ENCODE results near the gene TCHH.
"Not testable (repeated sequence)": the region's sequence is repeated elsewhere in the genome, so short reads cannot be mapped to it uniquely, and the experiment has no call there.

Gene TCHH, protein sequence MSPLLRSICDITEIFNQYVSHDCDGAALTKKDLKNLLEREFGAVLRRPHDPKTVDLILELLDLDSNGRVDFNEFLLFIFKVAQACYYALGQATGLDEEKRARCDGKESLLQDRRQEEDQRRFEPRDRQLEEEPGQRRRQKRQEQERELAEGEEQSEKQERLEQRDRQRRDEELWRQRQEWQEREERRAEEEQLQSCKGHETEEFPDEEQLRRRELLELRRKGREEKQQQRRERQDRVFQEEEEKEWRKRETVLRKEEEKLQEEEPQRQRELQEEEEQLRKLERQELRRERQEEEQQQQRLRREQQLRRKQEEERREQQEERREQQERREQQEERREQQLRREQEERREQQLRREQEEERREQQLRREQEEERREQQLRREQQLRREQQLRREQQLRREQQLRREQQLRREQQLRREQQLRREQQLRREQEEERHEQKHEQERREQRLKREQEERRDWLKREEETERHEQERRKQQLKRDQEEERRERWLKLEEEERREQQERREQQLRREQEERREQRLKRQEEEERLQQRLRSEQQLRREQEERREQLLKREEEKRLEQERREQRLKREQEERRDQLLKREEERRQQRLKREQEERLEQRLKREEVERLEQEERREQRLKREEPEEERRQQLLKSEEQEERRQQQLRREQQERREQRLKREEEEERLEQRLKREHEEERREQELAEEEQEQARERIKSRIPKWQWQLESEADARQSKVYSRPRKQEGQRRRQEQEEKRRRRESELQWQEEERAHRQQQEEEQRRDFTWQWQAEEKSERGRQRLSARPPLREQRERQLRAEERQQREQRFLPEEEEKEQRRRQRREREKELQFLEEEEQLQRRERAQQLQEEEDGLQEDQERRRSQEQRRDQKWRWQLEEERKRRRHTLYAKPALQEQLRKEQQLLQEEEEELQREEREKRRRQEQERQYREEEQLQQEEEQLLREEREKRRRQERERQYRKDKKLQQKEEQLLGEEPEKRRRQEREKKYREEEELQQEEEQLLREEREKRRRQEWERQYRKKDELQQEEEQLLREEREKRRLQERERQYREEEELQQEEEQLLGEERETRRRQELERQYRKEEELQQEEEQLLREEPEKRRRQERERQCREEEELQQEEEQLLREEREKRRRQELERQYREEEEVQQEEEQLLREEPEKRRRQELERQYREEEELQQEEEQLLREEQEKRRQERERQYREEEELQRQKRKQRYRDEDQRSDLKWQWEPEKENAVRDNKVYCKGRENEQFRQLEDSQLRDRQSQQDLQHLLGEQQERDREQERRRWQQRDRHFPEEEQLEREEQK (N-terminal part only)

DNA sequence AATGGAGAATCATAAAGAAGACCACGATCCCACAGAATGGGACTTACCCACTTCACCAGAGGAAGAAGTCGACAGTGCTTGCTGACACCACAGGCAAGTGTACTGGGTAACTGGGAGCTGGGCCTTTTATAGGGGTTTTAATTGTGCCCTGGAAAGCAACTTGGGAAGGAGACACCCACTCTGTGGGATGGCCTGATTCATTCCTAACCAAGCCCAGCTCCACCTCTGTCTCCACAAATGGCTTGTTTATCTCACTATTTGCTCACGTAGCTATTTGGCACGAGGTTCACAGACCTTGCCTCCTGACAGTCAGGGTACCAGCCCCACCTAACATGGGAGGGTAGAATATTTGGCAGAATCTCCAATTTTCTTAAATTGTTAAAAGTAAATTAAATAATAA lies at the start of gene TCHH:
TSS of gene TCHH (minus strand) at position 101 of the 400 bp plus-strand sequence. CDS start 1,364 bp downstream, outside the sequence.
- DNase-seq: no peak

DNA sequence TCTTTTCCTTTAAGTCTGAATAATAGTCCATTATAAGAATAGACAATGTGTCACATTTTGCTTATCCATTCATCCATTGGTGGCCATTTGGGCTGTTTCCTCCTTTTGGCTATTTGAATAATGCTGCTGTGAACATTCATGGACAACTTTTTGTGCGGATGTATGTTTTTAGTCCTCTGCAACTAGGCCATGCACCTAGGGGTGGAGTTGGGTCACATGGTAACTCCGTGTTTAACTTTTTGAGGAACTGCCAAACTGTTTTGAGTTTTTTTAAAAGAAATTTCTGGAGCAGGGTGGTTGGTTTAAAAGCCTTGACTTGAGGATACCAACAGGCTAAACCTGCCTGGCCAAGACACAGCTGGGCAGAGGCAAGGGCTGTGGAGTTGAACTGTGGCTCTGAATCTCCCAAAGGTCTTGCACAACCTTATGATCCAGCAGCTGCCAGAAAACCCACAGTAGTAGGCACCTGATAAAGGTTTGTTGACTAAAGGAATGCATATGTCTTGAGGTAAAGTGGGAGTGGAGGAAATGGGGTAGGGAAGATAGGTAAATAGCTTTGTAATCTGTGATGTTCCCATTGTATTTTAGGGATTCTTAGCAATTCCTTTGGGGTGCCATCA lies 49.4 kb upstream of the TCHH start:
- no peak for DNase-seq

DNA sequence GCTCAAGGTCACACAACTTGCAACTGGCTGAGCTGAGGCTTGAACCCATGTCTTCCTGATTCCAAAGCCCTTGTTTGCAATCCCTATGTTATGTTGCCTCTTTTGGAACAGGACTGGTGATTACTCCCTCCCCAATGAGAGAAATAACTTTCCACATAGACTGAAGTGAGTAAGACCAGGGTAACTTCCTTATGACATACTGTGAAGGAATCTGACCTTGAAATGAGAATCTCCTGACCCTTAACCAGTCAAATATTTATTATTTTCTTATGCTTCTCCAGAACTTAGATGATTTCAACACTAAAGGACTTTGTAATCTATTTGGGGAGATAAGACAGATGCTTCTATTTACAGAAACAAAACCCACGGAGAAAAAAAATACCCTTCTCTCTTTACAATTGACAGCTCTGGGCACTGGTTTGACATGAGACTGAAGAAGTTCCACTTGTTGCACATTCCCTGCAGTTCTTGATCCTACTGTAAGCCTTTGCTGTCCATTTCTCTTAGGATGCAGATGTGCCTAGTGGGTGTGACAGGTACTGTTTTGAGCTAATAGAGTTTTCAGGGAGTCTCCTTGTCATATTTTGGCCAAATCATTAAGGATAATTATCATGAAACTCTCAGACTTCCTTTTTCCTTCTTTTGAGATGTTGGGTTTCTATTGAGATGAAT lies 47.7 kb upstream of the TCHH start:
- DNase-seq: no peak

DNA sequence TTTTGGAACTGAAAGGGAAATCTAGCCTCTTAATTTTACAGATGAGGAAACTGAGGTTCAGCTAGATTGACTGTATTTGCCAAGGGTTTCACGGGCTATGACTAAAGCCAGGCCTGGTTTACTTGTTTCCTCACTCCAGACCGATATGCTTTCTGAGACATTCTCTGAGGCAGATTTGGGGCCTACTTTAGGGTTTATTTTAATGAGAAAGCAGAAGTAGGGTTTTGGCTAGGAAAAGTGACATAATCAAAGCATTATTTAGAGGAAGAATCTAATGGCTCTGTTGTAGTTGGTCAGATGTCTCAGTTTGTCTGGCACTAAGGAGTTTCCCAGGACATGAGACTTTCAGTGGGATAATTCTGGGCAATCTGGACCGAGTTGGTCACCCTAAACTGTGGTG lies 45.3 kb upstream of the TCHH start:
- no peak for DNase-seq

DNA sequence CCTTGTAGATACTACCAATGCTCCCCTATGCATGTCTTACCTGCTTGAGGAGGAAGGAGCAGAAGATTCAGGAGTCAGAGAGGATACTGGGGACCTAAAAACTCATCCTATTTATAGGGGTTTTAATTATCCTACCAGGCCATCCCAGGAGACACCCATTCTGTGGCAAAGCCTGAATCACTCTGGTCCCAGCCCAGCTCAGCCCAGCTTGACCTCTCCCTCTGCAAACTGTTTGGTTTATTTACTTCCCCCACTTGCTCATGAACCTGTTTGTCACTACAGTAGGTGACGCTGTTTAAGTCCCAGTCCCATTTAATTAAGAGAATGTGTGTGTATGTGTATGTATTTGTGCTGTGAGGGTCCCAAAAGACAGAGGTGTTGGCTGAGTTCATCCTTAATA lies 43.9 kb upstream of the TCHH start, which contains the start of gene RPTN:
TSS of gene RPTN (minus strand) at position 85 of the 400 bp plus-strand sequence. CDS start 1,339 bp downstream, outside the sequence.
- no peak for DNase-seq

DNA sequence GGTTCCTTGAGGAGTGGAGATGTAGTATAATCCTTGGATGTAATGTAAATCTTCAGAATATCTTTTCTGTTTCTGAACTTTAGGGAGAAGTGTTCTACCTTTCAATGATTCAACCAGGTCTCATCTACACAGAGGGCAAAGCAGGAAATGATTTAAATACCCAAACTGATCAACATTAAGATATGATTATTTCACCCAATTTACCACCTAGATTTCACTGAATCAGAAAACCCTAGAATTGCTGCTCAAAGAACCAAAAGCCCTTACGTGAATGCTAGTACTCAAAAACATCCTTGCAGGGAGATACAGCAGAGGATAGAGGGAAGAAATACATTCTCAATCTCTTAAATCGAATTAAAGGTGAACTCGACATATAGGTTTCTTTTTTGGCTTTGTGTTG lies 38.8 kb upstream of the TCHH start:
- no peak for DNase-seq

DNA sequence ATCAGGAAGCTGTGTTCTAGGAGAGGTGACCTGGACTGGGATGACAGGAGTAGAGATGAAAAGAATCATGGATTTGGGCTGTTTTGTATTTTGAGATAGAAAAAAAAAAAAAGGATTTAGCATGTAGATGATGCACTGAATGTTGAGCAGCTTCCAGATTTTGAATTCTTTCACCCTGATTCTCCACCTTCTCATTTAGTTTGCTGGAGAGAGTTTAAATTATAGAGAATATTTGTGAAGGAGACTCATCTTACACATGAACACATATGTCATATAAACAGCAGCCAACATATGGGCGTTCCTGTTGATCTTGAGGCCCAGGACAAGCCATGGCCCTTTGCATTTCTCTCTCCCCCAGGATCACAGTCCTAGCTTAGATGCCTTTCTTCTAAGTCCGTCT lies 36.4 kb upstream of the TCHH start:
- DNase-seq: no peak

DNA sequence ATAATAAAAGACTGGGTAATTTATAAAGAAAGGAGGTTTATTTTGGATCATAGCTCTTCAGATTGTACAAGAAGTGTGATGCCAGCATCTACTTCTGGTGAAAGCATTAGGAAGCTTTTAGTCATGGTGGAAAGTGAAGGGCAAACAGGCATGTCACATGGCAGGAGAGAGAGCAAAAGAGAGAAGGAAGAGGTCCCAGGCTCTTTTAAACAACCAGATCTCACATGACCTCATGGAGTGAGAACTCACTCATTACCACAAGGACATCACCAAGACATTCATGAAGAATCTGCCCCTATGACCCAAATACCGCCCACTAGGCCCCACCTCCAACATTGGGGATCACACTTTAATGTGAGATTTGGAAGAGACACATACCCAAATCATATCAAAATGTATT lies 33.7 kb upstream of the TCHH start:
- DNase-seq: no peak

DNA sequence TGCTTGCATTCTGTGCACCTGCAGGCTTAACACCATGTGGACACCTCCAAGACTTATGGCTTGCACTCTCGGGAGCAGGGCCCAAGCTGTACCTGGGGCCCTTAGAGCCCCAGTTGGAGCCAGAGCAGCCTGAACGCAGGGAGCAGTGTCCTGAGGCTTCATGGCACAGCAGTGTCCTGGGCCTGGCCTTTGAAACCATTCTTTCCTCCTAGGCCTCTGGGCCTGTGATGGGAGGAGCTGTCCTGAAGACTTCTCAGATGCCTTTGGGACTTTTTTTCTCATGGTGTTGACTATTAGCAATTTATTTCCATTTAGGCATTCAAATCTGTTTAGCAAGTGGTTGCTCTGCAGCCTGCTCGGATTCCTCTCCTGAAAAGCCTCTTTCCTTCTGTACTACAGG lies 32.8 kb upstream of the TCHH start:
- DNase-seq: no peak

DNA sequence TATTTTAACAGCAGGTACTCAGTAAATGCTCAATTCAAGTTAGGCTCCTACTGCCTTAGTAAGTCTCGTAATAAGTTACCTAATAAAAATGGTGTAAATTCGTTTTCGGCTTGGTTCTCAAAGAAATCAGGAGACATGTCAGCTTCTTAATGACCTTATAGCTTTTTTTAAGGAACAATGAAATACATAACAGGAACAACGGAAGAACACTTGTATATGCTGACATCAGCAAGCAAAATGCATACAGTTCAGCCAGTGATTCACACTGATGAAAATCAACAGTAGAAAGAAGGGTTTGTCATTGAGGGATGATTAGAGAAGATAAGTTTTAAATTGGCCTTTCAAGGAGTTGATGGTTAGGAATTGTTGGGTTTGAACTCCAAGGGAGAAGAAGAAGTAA lies 30.5 kb upstream of the TCHH start:
- DNase-seq: no peak

DNA sequence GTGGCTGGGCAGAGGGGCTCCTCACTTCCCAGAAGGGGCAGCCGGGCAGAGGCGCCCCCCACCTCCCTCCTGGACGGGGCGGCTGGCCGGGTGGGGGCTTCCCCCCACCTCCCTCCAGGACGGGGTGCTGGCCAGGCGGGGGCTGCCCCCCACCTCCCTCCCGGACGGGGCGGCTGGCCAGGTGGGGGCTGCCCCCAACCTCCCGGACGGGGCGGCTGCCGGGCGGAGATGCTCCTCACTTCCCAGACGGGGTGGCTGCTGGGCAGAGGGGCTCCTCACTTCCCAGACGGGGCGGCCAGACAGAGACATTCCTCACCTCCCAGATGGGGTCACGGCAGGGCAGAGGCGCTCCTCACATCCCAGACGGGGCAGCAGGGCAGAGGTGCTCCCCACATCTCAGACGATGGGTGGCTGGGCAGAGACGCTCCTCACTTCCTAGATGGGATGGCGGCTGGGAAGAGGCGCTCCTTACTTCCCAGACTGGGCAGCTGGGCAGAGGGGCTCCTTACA lies 29.5 kb upstream of the TCHH start:
- not testable (repeated sequence) for DNase-seq

DNA sequence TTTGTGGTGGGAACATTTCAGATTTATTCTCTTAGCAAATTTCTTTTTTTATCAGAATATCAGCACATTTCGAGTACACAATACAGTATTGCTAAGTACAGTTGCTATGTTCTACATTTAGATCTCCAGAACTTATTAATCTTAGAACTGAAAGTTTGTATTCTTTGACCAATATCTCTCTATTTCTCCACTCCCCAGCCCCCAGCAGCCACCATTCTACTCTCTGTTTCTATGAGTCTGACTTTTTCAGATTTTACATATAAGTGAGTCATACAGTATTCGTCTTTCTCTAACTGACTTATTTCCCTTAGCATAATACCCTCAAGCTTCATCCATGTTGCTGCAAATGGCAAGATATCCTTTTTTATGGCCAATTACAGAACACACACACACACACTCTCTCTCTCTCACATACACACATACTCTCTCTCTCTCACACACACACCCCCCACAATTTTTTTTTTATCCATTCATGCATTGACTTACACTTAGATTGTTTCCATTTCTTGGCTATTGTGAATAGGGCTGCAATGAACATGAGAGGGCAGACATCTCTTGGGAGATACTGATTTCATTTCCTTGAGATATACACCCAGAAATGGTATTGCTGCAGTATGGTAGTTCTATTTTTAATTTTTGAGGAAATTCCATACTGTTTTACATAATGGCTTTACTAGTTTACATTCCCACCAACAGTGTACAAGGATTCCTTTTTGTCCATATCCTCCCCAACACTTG lies 28.1 kb upstream of the TCHH start:
- no peak for DNase-seq

DNA sequence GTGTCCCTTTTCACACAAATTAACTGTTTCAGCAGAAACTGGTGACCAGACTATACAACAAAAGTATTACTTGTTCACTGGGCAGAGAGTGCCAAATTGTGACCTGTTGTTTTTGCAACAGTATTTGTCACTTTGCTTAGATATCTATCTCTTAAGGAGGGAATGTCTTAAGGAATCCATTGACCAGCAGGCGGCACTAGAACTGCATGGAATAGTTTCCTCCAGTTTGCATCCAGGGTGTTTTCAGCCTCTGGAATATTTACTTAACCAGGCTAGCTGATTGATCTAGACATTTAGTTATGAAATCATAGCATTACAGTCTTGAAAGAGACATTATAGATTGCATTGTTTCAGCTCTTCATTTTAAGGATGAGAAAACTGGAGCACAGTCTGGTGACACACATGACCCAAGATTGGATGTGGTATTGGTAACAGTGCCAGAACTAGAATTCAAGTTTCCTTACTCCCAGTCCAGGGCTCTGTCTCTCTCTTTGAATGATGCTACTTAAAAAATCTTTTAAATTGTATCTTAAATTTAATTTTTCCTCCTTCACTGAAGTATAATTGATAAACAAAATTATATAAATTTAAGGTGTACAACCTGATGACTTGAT lies 26.8 kb upstream of the TCHH start:
- no peak for DNase-seq

DNA sequence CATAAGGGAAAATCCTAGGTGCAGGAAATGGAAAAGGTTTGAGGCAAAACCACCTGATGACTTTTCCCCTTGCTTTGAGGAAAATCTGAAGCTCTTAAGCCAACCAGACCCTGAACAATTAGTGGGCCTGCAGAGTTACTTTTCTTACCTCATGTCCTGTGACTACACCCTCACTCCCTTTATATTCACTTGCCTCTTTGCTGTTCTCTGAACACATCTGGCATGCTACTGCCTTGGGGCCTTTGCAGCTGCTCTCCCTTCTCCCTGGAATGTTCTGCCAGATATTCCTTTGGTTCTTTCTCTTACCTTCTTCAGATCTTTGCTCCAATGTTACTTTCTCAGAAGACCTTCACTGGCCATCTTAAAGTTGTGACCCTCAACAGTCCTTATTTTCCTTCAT lies 22.0 kb upstream of the TCHH start:
- DNase-seq: no peak

DNA sequence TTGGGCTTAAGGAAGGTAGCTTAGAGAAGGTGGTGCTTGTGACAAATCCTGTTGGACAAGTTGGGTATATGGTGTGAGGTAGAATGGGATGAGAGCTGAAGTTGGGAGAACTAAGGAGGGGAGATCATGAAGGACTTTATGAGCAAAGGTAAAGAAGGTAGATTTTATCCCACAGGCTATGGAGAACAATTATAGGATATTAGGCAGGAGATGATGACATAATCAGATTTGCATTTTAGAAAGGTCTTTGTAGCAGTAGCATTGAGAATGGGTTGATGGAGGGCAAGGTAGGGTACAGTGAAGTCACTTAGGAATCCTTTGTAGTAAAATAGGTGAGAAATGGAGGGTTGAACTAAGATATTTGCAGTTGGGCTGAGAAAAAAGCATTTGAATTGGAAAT lies 14.9 kb upstream of the TCHH start:
- no peak for DNase-seq

DNA sequence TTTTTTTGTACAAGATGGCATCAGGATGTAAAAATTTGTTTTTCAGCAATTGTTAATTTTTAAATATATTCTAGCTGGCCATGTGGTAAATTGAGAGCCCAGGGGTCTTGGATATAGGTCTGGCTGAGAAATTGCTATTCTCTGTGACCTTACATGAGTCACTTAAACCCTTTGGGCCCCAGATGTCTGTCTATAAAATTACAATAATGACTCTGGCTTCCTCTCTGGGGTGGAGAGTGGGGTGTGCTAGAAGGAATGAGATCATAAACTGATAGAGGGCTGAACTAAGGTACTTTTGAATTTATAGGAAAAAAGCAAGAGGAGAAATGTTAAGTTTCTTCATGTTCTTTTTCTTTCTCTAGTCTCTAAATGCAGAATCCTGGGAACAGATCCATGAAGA lies 12.4 kb upstream of the TCHH start:
- DNase-seq: no peak

DNA sequence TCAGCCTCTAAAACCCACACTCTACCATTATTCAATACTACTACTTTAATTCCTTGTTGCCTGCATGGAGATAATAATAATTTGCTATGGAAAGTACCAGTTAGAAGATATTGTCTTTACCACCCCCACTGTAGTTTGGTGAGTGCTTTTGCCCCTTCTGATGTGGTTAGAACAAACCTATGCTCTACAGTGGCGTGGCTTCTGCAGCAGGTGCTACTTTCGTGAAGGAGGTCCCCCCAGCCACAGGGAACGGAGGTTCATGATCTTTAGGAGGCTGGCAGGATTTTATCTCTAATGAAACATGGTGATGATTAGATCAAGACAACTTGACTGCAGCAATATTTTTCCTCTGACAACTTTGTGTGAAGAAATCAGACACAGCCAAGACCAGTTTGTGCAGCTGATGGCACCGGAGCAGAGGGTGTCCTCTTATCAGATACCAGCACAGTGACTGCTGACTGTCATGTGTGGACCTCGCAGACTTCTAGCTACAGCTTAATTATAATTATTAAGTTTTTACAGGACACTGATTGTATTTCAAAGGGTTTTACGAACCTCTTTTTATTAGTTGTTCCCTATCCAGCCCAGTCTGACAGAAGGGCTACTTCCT lies 10.7 kb upstream of the TCHH start:
- no peak for DNase-seq

DNA sequence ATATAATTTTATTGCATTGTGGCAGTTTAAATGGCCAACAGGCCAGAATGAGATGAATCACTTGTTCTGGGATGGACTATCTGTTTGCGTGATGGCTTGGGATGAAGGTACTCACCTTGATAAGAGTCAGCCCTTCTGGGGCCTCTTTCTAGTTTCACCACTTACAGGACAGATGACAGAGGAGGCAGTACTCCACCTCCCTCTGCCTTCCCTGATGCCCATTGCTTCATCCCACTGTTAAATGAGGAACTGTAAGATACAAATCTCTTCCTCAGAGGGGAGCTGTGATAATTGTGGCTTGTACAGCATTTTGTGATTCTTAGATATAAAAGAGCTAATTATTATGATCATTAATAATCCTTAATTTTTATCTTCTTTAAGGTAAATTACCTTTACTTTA lies 3.7 kb upstream of the TCHH start:
- no peak for DNase-seq

DNA sequence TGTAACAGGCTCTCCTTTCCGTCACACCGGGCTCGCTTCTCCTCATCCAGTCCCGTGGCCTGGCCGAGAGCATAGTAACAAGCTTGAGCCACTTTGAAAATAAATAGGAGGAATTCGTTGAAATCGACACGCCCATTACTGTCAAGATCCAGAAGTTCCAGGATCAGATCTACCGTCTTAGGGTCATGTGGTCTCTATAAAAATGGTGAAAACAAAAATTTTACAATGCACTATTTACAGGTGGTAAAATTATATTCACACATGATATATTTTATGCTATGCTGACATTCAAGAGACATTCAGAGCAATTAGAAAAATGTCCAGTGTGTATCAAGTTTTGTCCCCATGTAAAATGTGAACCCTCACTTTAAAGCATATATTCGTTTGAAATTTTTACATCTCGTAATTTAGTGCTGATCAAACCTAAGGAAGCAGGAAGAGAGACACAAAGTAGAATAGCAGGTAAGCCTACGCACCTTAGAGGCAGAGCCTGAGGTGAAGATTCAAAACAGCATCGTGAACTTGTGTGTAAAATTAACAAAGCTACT lies 2.3 kb downstream of the TCHH start:
- no peak for DNase-seq

Measured in NCI-H2227 treated with DMSO at 0.1 percent for 48 hours (cell line).